Breast epithelium (tissue), 3 donors: ENCODE results near the gene HIC1.

Experiments
- POLR2A ChIP-seq: fragments of 450-650 bp; IDR thresholded peaks from one replicate; pipeline ENCODE4 v1.6.1; 2016; ENCODE audit warnings: antibody characterized with exemption, mild to moderate bottlenecking, moderate library complexity
- TF ChIP-seq, protein P1 (sequence below), 3 donors: fragments of 450-650 bp; IDR thresholded peaks; one replicate each; pipeline ENCODE4 v1.5.1; 2016 to 2017; ENCODE audit warnings: antibody characterized with exemption in 3 of 3, mild to moderate bottlenecking in 3 of 3, moderate library complexity in 3 of 3

GRCh38 chr17:2018716-2019510 is 36.0 kb upstream of the HIC1 start:
- TF ChIP-seq, protein P1, sequence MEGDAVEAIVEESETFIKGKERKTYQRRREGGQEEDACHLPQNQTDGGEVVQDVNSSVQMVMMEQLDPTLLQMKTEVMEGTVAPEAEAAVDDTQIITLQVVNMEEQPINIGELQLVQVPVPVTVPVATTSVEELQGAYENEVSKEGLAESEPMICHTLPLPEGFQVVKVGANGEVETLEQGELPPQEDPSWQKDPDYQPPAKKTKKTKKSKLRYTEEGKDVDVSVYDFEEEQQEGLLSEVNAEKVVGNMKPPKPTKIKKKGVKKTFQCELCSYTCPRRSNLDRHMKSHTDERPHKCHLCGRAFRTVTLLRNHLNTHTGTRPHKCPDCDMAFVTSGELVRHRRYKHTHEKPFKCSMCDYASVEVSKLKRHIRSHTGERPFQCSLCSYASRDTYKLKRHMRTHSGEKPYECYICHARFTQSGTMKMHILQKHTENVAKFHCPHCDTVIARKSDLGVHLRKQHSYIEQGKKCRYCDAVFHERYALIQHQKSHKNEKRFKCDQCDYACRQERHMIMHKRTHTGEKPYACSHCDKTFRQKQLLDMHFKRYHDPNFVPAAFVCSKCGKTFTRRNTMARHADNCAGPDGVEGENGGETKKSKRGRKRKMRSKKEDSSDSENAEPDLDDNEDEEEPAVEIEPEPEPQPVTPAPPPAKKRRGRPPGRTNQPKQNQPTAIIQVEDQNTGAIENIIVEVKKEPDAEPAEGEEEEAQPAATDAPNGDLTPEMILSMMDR (IDR thresholded peaks at IDR 0.05), result no peak
- TF ChIP-seq POLR2A, result no peak
